Measurements from ENCODE around the gene RBM4B.
A peak's percentile ranks its signal among the peaks of the same experiment; 100 is the strongest.

RBM4B gene

GRCh38 chr11:66676282-66676919 lies 1.3 kb downstream of the RBM4B start:
- DNase-seq (ENCODE audit: low read depth), result no peak
- H3K4me3 ChIP-seq (ENCODE audit: low read length), result peak overlapping the region; percentile 80
- TF ChIP-seq CTCF (conservative IDR thresholded peaks at IDR 0.05; ENCODE audit: low read length), result no peak

GRCh38 chr11:66674964-66675602 lies 2.6 kb downstream of the RBM4B start:
- DNase-seq (ENCODE audit: low read depth), result no peak
- no peak for TF ChIP-seq CTCF (conservative IDR thresholded peaks at IDR 0.05; ENCODE audit: low read length)

GRCh38 chr11:66670816-66671215 lies 6.9 kb downstream of the RBM4B start:
- DNase-seq (ENCODE audit: low read depth), result no peak
- H3K4me3 ChIP-seq (ENCODE audit: low read length), result no peak overlapping the region
- TF ChIP-seq CTCF (conservative IDR thresholded peaks at IDR 0.05; ENCODE audit: low read length), result no peak

More at GRCh38 chr11:66674964-66675602, 2.6 kb downstream of the RBM4B start:
- H3K4me3 ChIP-seq (ENCODE audit: low read length), result no peak overlapping the region

GRCh38 chr11:66665369-66665768 lies 12.3 kb downstream of the RBM4B start:
- TF ChIP-seq CTCF (conservative IDR thresholded peaks at IDR 0.05; ENCODE audit: low read length), result no peak

GRCh38 chr11:66663741-66664296 lies 13.9 kb downstream of the RBM4B start:
- no peak overlapping the region for H3K4me3 ChIP-seq (ENCODE audit: low read length)
- TF ChIP-seq CTCF (conservative IDR thresholded peaks at IDR 0.05; ENCODE audit: low read length), result no peak
- peak; percentile 23 for DNase-seq (ENCODE audit: low read depth)

More at GRCh38 chr11:66665369-66665768, 12.3 kb downstream of the RBM4B start:
- H3K4me3 ChIP-seq (ENCODE audit: low read length), result no peak overlapping the region
- no peak for DNase-seq (ENCODE audit: low read depth)

- no peak overlapping the region for H3K4me3 ChIP-seq (ENCODE audit: low read length)
- TF ChIP-seq CTCF (conservative IDR thresholded peaks at IDR 0.05; ENCODE audit: low read length), result no peak
- no peak for DNase-seq (ENCODE audit: low read depth)
Observed at GRCh38 chr11:66659763-66660162, 17.9 kb downstream of the RBM4B start.

GRCh38 chr11:66653123-66653522 lies 24.6 kb downstream of the RBM4B start:
- TF ChIP-seq CTCF (conservative IDR thresholded peaks at IDR 0.05; ENCODE audit: low read length), result no peak
- H3K4me3 ChIP-seq (ENCODE audit: low read length), result no peak overlapping the region
- no peak for DNase-seq (ENCODE audit: low read depth)

All from AG10803 (cell line).